DMS53 treated with DMSO at 0.1 percent for 48 hours (cell line): Measurements from ENCODE around the gene GMPR2.

ENCODE experiments used
- DNase-seq: peaks from one replicate; lab custom pipeline; 2025; ENCODE audit not compliant: unreplicated experiment; lab: John Stamatoyannopoulos, UW

Gene GMPR2

DNA sequence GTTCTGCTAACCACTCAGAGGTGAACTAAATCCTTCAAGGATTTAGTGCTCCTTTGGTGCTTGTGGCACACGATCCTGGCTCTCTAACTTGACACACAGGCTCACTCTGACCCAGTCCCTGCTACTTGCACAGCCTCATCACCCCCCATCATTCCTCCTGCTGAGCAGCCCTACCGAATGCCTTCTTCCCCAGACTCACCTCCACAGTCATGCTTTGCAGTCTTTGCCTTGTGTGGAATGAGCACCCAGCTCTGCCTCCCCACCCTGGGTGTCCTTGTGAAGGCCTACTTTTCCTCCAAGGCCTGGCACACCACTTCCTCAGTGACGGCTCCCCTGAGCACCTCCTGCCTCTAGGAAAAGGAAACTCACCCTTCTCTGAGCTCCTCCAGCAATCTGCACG, 17.6 kb downstream of the GMPR2 start:
- DNase-seq: no peak

DNA sequence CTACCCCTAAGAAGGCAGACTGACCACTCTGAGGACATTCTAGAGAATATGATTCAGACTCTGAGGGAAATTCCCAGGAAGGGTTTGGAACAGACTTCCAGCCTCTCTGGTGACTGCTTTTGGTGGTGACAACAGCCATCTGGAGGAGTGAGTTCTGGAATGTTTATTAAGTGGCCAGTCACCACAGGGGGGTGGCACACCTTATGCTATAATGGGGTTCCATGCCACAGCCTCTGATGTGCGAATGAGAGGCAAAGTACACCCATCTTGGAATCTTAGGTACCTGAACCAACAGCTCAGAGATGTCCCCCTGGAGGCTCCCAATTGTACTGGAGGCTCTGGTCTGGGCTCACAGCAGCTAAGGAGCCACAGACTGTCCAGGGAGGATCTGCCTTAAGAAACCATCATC, 19.2 kb downstream of the GMPR2 start:
- DNase-seq: no peak

DNA sequence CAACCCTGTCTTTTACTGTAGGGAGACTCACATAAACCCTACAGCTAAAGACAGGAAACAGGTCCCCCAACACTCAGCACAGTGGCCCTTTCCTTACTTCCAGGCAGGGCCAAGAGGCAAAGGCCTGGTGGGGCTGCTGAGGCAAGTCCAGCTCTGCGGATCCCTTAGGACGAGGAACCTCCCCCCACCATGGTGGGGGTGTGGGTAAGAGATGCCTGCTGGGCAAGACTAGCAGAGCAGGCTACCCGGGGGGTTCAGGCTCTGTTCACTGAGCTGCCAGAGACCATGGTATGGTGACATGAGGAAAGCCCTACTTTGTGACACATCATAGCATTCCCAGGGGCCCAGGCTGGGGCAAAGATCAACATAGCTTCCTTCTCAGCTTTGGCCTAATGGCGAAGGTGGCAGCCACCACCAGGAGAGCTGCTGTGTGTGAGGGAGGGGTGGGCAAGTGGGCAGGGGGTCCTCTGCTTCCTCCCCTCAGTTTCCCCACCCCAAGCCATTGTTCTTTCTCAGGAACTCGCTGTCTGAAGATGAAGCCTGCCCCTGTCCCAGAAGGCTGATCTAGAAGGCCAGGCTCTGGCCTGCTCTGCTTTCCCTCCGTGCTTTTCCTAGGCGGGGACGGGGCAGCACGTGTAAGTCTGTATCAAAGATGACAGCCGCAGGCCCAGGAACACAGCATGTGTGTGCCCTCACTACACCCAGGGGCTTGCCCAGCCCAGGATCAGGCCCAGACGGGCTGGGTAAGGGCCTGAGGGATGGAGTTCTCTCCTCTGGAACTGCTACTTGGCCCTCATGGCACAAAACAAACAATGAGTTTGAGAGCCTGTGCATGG, 19.8 kb downstream of the GMPR2 start:
- no peak for DNase-seq

DNA sequence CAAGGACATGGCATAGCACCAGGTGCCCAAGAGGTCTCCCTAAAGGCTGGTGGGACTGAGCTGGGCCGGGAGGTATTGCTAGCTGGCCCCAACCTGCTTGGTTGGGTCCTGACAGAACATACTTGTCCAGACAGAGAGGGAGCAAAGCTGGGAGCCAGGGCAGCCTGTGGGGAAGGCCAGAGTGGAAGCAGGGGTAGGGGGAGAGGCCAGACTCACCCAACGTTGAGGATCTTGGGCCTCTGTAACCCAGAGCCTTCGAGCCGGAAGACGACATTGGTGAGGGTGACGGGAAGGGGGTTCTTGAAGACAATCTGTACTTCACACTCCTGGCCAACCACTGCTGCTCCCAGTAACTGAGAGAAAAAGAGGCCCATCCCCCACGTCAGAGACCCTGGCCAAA, 21.2 kb downstream of the GMPR2 start:
- DNase-seq: no peak

DNA sequence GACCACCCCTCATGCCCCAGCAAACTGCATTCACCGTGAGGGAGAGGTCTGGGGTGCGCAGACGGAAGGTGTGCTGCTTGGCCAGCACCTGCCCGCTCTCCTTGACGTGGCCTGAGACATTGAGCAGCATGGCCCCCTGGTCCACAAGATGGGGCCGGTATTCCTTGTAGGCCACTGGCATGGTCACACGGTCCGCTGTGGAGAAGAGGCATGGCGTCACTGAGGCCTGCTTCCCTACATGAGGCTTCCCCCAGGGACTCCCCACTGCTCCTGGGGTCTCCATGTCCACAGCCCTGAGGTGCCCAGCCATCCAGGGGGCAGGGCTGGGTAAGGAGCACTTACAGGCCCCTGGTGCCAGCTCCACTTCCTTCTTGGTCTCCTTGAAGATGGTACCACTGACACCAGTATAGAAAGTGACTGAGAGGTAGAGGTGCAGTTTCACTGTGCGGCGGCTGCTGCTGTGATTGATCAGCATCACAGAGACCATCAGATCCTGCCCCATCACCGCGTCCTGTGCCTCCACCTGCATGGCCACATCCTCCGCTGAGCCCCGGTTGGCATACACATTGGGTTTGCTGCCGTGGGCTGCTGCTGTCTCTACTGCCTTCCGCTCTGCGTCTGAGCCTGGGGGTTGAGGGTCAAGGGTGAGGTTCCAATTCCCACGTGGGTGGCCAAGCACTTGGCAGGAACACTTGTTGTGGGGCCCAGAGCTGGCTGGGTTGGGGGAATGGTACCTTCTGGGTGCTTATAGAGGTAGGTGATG, 22.1 kb downstream of the GMPR2 start:
- DNase-seq: no peak

DNA sequence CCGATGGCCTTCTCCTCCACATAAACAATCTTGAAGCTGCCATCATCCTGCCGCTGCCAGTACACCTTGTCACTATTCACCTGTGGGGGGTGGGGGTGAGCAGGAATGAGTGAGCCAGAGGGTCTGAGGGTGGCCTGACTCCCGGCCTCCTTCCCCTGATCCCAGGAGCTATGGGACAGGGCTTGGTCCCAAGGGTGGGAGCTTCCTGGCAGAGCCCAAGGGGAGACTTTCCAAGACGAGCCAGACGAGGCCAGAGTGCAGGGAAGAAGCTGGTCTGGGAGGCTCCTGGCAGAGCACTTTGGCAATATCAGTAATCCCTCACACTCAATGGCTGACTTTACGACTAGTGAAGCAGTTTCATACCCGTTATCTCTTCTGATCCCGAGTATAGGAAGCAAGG, 22.7 kb downstream of the GMPR2 start:
- no peak for DNase-seq

DNA sequence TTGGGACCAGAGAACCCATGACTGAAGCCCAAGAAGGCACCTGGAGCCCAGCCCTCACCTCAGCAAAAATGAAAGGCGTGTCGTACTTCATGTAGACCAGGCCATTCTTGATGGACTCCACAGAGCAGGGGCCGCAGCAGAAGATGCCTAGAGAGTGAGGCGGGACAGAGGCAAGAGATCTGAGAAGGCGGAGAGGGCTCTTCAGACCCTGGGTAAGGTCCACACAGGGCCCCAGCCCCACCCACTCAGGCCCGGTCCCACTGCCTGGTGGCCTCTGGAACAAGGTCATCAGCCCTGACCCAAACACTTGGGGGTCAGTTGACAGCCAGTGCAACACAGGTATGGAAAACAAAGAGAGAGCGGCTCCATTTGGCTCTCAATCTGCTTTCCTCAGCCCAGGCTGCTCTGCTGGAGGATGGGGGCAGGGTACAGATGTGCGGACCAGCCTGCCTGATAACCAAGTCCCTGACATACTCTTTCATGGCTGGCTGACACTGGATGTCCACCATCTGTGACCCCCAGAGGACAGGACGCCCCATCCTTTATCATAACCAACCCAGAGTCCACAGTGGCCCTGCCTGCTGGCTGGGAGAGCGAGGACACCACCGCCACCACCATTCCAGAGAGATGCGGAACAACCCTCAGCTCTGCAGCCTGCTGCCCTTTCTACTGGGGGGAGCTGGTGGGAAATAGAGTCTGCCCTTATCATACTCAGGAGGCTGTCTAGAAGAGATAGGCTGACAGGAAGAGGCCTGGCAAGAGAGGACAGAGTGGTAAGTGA, 23.4 kb downstream of the GMPR2 start:
- no peak for DNase-seq

DNA sequence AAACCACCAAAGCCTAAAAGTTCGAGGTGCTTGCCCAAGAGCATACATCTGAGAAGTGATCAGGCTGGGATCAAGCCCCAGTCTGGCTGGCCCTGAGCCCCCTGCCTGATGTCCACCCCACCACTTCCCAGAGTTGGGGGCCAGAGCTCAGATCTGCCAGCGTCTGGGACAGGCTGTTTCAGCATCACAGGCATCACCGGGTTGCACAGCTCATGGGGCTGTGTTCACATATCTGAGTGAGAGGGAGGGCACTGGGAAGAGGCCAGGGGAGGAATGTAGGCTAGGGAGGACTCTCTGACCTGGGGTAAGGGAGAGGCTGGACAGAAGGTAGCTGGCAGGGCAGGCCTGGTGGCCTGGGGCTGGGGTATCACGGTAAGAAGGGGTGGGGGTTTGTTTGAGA, 24.2 kb downstream of the GMPR2 start:
- no peak for DNase-seq

DNA sequence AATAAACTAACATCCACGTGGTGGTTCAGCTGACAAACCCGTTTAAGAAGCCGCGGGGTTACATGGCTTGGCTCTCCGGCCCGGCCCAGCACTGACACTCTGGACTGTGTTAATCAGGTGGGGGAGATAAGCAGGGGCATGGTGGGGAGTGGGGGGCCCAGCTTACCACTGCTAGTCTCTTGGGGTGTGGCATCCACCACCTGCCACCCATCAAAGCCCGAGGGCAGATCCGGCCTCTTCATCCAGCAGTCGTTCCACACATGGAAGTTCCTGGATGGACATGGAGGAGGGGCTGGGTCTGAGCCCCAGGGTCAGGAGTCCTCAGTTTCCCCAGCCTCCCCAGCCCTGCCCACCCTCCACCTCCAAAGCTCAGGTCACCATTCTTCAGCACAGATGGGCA, 25.4 kb downstream of the GMPR2 start:
- DNase-seq: no peak

DNA sequence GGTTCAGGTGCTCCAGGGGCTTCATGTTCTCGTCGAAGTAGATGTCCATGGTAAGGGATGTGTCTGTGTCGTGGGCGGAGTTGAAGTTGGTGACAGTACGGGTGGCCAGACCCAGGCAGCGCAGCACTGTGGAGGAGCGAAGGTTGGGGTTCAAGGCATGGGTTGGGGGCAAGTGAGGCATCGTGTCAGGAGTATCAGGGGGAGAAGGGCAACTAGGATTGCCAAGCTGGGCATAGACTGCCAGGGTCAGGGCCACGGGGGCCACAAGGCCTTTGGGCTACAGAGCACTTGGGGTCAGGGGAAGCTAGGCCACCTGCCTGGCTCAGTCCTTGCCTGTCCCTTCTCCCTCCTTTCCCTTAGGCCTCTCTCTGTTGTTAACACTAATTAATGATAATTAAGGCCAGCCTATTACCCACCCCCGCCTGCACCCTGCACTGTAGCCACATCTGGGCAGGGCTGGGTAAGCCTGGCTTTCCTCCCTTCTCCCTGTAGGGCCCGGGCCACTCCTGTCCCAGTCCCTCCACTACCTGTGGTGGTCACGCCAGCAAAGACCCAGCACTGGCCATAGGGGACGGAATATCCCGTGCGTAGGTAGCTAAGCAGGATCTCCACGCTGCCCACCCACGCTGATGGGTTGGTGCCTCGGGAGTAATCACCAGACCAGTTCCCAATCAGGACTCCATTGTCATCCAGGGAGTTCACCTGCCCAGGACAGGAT, 26.0 kb downstream of the GMPR2 start:
- no peak for DNase-seq

DNA sequence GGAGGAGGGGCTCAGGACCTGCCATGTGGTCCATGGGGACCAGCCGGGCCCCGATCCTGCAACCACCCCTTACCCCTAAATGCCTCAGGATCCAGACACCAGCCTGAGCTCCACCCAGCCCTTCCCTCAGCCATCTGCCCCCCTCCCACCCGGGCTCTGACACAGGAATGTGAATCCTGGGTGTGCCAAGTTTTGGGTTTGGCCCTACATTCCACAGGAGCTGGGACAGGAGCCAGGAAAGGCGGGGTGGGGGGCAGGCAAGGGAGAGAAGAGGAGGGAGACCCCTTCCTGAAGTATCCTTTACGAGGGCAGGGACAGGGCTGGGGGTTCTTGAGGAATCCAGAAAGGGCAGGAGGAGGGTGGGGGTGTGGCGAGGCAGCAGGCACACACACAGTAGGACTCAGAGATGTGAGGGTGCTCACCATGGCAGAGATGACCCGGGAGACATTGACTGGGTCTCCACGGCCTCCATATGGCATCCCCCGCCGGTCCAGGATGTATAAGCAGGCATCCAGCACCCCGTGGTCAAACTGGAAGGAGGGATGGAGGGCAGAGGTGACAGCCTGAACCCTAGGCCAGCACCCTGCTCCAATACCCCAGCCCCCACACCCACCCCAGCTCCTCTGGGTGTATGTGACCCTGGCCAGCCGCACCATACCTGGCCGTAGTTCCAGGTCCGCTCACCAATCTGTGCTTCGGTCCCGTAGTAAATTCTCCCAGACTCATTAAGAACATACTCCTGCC, 26.7 kb downstream of the GMPR2 start:
- DNase-seq: no peak

DNA sequence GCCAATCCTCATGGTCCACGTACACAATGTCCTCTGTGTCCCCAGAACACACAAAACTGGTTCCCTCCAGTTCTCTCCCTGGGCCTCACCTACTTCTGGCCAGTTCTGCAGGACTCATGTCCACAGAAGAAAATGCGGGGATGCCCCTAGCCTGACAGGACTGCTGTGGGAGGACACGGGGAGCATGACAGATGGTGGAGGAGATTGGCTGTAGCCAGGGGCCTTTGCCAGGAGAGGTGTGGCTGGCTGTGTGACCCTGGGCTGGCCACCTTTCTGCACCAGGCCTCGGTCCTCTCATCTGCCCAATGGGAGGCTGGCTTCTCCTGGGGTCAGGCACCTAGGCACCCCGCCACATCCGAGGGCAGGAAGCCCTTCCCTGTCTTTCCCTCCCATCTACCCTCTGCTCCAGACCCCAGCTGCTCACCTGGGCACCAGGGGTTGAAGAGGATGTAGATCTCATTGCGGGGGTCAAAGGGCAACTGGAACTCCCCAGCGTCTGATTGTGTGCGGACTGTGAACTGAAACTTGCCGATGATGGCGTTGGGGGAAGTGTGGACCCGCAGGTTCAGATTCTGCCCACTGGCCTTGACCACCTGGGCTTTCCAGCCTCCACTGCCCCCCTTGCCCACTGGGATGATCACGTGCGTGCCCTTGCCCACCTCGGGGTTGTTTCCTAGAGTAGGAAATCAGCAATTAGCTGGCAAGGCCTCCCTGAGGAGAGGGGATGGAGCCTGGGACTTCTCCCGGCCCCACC, 27.5 kb downstream of the GMPR2 start:
- DNase-seq: no peak

DNA sequence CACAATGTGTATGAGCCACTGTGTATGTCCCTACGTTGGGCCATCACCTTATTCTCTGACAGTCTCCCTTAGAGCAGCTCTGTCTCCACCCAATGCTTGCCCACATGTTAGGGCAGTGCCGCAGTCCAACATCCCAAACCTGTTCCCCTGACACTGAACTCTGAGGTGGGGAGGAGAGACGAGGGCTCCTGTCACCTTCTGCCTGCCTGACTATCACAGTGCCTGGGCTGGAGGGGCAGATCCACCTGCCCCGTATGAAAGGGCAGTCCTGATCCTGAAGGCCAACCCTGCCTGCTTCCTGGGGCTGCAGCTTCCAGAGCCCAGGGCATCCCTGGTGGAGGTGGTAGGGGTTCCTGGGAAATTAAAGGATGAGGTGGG, 28.0 kb downstream of the GMPR2 start:
- no peak for DNase-seq

DNA sequence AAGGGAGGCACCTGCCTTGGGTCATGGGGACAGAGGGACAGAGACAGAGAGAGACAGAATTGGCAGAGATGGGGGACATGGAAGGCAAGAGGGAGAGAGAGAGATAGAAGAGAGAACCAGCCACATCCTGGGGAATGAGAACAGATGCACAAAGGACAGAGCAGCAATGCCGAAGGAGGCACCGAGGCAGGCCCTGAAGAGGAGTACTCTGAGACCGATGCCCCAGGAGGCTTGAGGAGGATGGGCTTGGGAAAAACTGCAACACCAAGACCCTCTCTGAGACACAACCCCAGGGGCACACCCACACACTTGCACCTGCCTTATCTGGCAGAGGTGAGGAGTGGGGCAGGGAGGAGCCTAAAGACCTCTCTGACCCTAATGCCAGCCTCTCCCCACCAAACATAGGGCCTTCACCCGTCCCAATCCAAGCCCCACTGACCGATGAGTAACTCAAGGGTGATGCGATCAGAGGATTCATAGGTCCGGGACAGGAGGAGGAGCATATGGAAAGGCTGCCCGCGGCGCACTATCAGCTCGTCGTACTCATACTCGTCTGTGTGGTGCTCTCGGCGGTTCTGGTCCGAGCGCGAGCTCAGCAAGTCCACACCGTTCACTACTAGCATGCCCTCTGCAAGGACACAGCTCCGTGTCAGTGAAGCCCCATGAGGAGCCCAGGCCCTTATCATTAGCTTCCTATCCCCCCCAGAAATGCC, 28.7 kb downstream of the GMPR2 start:
- DNase-seq: no peak

DNA sequence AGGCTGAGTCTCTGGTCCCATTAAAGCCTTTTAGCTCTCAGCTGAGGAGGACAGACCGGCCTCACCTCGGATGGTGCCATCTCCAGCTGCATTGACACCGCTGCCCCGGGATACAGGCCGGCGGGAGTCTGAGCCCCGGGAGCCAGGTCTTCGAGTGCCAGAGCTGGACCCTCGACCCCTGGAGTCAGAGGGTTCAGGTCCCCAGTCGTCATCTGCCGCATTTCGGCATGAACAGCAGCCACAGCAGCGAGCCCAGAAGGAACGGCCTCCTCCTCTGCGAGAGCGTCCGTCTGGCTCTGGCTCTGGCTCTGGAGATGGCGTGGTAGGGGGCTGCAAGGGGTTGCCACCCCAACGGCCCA, 29.2 kb downstream of the GMPR2 start:
- DNase-seq: no peak

DNA sequence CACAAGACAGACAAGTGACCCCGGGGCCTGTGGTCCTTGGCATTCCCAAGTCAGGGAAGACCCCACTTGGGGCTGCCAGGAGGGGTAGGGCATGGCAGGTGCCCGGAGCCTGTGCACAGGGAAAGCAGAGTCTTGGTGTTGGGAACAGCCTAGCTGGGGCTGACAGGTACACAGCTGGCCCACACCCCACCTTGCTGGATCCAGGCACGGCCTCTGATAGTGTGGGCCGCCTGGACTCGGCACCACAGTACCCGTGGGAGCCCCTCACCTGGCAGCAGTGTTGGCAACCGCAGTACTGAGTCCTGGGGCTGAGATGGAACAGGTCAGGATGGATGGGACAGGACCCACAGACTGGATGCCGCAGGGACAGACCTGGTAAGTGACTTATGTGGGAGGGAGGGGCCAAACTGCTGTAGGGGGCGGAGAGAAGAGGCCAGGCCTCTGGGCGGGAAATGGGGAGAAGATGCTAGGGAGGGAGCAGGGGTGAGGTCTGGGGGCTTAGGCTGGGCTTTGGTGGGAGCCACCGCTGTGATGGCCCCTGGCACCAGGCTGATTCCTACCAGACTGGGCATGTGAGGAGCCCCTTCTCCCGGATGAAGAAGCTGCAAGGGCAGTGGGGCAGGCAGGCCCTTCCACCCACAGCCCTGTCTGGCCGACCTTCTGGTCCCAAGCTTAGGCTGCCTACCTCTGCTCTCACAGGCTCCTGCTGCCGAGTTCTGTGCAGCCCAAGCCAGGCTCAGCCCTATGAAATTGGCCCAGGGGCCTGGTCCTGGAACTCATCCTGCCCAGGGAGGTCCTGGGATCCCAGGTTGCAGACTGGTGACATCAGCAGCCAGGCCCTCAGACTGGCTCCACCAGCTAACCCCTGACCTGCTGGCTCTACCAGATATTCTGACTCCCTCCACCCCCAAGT, 30.3 kb downstream of the GMPR2 start, which contains the start of gene TGM1:
TGM1 (minus strand) TSS at position 357 of the 913 bp plus-strand sequence. CDS start 825 bp downstream, outside the sequence.
- no peak for DNase-seq

DNA sequence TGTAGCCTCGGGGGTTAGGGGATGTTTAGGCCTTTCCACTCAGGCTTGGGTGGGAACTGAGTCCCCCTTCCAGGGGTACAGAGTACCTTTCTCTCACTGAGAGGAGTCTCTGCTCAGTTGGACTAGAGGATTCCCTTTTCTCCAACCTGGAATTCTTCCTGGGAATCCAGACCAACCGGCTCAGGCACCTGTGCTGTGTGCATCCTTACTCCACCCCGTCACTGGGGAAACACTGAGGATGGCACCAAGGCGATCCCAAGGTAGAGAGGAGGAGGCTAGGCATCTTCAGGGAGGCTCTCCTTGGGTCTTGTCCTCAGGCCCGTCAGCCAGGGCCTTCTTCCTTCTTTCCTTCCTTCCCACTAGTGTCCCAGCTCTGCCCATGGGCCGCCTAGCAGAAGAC, 31.1 kb downstream of the GMPR2 start:
- no peak for DNase-seq

DNA sequence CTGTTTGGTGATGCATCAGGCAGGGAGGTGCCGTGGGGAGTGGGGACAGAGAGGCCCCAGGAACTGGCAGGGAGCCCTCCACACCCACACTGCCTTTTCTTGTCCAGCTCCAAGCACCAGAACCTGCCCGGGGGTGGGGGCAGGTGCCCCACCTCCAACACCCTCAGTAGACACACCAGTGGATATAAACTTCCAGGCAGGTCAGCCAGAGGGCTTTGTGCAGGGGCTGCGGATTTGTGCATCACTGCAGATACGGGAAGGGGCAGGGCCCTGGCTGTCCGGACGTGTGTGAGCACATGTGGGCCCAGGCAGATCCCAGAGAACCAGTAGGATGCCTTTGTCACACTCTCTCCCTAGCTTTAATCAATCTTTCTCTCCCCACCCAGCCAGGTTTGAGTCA, 31.6 kb downstream of the GMPR2 start:
- DNase-seq: no peak
